GM12891 (cell line): ENCODE results near the gene PJA2.

ENCODE experiments used
- POLR2A ChIP-seq: IDR thresholded peaks from 2 replicates; pipeline ENCODE4 v1.6.1; 2011; ENCODE audit warnings: low read depth, low read length, control low read depth
- POLR2AphosphoS5 ChIP-seq: IDR thresholded peaks from 2 replicates; pipeline ENCODE4 v1.6.1; 2011; ENCODE audit warnings: low read depth, low read length, control low read depth
- POU2F2 ChIP-seq: IDR thresholded peaks from 2 replicates; pipeline ENCODE4 v1.6.1; 2011; ENCODE audit warnings: low read depth, mild to moderate bottlenecking, control low read depth, low read length, moderate library complexity
- SPI1 ChIP-seq: IDR thresholded peaks from 2 replicates; pipeline ENCODE4 v1.6.1; 2011; ENCODE audit warnings: low read depth, low read length, control low read depth
- TAF1 ChIP-seq: IDR thresholded peaks from 2 replicates; pipeline ENCODE4 v1.6.1; 2011; ENCODE audit warnings: low read depth, low read length, control low read depth

GRCh38 chr5:109365653-109366052 is 44.1 kb downstream of the PJA2 start:
- TF ChIP-seq POLR2A (no peak), POLR2AphosphoS5 (no peak), SPI1 (no peak), POU2F2 (no peak), TAF1 (no peak)
